HG03159 (cell line): Measurements from ENCODE around the gene TSSC4.

ENCODE experiments used
- ATAC-seq: cut with Tn5 transposase; IDR thresholded peaks from one replicate; pipeline ENCODE4 v1.9.1; 2021; ENCODE audit warnings: mild to moderate bottlenecking, moderate library complexity; ENCODE audit not compliant: unreplicated experiment

TSSC4 gene

DNA sequence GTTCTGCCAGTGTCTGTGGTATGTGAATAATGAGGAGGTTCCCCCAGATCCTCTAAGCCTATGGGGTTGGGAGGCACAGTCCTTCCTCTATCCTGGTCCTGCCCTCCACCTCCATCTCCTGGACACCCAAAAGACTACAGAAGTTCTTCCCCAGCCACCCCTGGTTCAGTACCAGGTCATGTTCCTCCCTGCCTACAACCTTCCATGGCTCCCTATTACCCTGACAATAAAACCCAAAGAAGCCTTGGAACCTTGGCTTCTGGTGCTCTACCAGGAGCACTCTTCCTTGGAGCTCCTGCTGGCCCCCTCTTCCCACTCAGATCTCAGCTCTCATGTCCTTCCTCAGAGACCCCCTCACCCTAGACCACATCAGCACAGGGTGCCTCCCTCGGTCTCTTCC, 30.8 kb downstream of the TSSC4 start:
- no peak for ATAC-seq

DNA sequence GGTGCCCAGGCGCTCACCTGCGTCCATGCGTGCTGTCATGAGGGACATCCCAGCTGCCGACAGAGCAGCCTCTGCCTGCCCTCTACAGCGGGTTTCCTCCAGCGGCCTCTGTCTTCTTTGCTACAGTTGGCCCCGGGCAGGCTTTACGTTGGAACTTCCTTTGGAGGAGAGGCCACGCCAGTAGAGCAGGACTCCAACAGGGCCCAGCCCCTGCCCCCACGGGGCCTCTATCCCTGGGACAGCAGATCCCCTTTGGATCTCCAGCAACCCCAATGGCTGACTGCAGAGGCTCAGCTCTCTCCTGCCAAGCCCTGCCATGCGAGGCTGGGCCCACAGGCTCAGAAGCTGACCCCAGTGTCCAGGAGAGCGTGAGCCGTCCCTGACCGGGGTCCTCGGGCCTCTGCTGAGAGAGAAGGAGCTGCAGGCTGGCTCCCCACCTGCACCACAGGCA, 31.6 kb downstream of the TSSC4 start:
- ATAC-seq, result no peak

DNA sequence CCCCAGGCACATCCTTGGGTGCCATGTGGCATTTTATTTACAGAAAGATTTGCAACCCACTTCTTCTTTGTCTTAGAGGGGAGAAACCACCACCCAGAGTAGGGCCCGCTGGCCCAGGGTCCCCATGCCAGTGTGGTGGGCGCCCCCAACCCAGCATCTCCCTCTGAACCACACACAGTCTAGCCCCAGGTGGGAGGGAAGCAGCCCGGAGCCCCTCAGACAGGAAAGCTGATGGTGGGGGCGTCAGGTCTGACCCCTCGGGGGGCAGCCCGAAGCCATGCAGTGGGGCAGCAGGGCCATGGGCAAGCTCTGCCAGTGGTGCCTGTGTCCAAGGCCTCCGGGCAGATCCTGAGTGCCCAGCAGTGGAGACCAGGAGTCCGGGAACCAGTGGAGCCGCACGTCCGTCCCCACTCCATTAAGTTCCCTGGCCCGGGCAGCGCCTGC, 32.1 kb downstream of the TSSC4 start:
- no peak for ATAC-seq

DNA sequence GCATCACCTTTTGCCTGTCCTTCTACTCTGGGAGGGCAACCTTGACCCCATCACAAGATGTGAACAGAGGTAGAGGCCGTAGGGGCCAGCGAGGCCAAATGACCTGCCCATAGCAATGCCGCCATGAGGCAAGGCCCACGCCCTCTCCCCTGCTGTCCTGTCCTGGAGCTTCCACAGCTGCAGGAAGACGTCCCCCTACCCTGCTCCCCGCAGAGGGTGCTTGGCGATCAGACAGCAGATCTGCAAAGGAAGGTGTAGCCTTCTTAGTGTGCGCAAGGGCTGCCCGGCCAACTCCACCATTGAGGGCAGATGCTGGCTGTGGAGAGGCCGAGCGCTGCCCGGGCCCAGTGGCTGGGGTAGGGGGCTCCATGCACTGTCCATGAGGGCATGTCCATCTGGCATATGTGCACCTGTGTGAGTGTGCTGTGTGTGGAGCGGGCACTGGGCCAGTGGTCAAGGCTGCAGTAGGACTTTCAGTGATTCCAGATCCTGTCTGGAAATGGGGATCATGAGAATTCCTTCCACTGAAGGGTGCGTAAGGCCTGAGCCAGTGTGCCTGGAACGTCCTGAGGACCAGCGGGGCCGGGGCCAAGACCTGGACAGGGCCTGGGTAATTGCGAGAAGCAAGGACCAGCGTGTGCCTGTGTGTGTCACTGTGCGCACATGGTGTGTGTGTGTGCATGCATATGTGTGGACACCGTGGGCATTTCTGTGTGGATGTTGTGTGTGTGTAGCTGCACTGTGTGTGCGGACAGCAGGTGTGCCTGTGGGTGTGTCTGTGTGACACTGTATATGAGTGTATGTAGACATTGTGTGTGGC, 32.8 kb downstream of the TSSC4 start:
- ATAC-seq, result no peak

DNA sequence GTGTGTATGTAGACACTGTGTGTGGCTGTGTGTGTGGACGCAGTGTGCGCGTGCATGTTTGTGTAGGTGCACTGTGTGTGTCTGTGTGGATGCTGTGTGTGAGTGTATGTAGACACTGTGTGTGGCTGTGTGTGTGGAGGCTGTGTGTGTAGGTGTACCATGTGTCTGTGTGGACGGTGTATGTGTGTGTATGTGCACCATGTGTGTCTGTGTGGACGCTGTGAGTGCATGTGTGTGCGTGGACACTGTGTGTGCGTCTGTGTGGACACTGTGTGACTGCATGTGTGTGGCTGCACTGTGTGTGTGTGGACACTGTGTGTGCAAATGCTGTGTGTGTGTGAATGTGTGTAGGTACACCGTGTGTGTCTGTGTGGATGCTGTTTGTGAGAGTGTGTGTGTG, 33.5 kb downstream of the TSSC4 start:
- ATAC-seq, result no peak

GRCh38 chr11:2434506-2435255, 34.1 kb downstream of the TSSC4 start:
- no peak for ATAC-seq

DNA sequence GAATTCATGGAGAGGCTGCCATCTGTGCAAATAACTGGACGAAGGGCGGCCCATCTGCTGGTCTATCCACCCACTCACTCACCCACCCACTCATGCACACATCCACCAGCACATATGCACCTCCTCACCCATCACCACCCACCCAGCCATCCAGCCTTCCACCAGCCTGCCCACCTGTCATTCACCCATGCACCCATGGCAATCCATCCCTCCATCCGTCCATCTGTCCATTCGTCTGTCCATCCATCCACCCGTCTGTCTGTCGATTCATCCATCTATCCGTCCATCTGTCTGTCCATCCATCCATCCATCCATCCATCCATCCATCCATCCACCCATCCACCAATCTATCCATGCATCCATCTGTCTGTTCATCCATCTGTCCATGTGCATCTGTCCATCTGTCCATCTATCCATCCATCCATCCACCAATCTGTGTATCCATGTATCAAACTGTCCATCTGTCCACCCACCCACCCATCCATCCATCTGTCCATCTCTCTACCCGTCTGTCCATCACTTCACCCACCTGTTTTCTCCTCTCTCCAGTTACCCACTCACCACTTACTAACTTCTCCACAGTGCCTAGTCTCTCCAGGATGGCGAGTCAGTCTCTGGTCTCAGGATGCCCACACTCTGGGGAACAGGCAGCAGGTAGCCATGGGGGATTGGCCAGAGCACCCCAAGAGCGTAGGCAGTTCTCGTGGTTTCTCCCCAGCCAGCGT, 34.9 kb downstream of the TSSC4 start:
- no peak for ATAC-seq

- no peak for ATAC-seq
Measured at GRCh38 chr11:2436013-2436520, 35.5 kb downstream of the TSSC4 start.

GRCh38 chr11:2436521-2437031, 36.0 kb downstream of the TSSC4 start:
- no peak for ATAC-seq

GRCh38 chr11:2437516-2437915, 37.0 kb downstream of the TSSC4 start:
- ATAC-seq, result no peak

- ATAC-seq, result no peak
Measured at GRCh38 chr11:2439820-2440219, 39.3 kb downstream of the TSSC4 start.

DNA sequence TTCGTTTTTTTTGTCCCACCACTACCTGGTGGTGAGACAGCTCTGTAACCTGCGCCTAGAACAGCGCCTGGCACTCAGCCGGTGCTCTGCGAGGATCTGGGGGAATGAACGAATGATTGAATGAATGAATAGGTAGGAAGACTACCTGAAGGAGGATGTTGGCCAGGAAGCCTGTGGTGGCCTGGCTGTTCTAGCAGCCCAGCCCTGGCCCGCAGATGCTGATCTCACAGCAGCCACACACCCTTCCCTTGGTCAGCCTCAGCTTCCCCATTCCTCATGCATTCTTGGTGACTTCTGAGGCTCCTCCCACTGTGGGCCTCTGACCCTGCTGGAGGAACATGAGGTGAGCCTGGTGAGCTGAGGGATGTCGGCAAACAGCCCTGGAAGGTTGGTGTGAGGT, 40.1 kb downstream of the TSSC4 start:
- no peak for ATAC-seq

DNA sequence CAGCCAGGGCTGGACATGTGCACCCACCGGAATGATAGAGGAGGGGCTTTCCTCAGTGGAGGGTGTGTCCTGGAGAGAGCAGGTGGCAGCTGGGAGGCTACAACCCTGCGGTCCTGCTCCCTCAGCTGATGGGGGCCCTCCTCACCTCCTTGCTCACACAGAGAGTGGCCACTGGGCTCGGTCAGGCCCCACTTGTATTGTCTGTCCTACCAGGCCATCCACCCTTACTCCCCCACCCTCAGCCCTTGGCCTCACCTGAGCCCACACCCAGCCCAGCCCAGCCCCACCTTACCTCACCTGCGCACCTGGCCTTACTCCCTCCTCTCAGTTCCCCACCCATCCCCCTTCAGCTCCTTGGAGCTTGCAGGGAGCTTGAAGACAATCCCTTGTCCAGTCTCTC, 40.6 kb downstream of the TSSC4 start:
- ATAC-seq, result no peak

DNA sequence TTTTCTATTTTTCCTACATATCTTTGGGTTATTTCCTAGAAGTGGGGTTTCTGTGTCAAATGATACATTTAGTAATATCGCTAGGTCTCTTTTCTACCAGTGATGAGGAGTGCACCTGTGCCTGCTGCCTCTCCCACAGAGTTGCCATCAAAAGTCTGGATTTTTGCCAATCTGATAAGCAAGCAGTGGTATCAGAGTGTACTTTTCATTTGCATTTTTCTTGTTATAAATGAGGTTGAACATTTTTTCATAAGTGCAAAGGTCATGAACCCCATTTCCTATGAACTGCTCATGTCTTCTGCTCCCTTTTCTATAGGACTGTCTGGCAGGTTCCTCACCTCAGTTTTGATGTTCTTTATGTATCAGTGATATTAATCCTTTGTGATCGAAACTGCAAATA, 42.0 kb downstream of the TSSC4 start:
- ATAC-seq, result no peak

GRCh38 chr11:2443406-2443805, 42.9 kb downstream of the TSSC4 start:
- no peak for ATAC-seq

GRCh38 chr11:2443881-2444820, 43.6 kb downstream of the TSSC4 start, which contains the start of gene TRPM5:
TSS of gene TRPM5 (minus strand) at chr11:2444514. CDS start at chr11:2423036, 21,478 bp downstream.
- no peak for ATAC-seq

- no peak for ATAC-seq
Measured at GRCh38 chr11:2444821-2445745, 44.5 kb downstream of the TSSC4 start, which contains the start of gene KCNQ1. TSS of gene KCNQ1 (plus strand) at chr11:2445008. CDS start at chr11:2445099, 91 bp downstream.

GRCh38 chr11:2445746-2446551, 45.4 kb downstream of the TSSC4 start:
- no peak for ATAC-seq
